HL-60 (cell line): ENCODE measurements around the gene PARP6.

ENCODE experiments used
- DNase-seq, 2 experiments: peaks; one replicate each; pipeline ENCODE4 v3.0.0-alpha.2; 2010 to 2020; ENCODE audit warnings: low read depth in 1 of 2, low spot score in 1 of 2
- H3K27ac ChIP-seq: fragments of 250-450 bp; sonication (Bioruptor Pico); replicated peaks from 2 replicates; pipeline ENCODE4 v1.5.1; 2020; ENCODE audit warnings: mild to moderate bottlenecking, moderate library complexity
- H3K27me3 ChIP-seq: fragments of 250-450 bp; sonication (Bioruptor Pico); 2 replicates; pipeline ENCODE4 v1.5.1; 2021; ENCODE audit warnings: mild to moderate bottlenecking, moderate library complexity; ENCODE audit not compliant: insufficient read depth, poor library complexity, severe bottlenecking
- H3K4me3 ChIP-seq: replicated peaks from 2 replicates; pipeline ENCODE4 v1.5.1; 2011; ENCODE audit warnings: mild to moderate bottlenecking, control low read depth, low read length; ENCODE audit not compliant: insufficient read depth
- GABPA ChIP-seq: IDR thresholded peaks from 2 replicates; pipeline ENCODE4 v1.6.1; 2012; ENCODE audit warnings: low read depth
- POLR2AphosphoS5 ChIP-seq: IDR thresholded peaks from 2 replicates; pipeline ENCODE4 v1.6.1; 2012; ENCODE audit warnings: low read depth
- SPI1 ChIP-seq: IDR thresholded peaks from 2 replicates; pipeline ENCODE4 v1.6.1; 2012; ENCODE audit warnings: low read depth, mild to moderate bottlenecking, borderline replicate concordance
- TF ChIP-seq, protein P1 (sequence below): IDR thresholded peaks from one replicate; pipeline ENCODE4 v1.5.1; 2011; ENCODE audit warnings: low read length, control low read depth, inconsistent platforms; ENCODE audit not compliant: insufficient read depth
- TF ChIP-seq, protein P2 (sequence below): IDR thresholded peaks from 2 replicates; pipeline ENCODE4 v1.6.1; 2012; ENCODE audit warnings: low read depth; ENCODE audit not compliant: insufficient replicate concordance

Gene PARP6

DNA sequence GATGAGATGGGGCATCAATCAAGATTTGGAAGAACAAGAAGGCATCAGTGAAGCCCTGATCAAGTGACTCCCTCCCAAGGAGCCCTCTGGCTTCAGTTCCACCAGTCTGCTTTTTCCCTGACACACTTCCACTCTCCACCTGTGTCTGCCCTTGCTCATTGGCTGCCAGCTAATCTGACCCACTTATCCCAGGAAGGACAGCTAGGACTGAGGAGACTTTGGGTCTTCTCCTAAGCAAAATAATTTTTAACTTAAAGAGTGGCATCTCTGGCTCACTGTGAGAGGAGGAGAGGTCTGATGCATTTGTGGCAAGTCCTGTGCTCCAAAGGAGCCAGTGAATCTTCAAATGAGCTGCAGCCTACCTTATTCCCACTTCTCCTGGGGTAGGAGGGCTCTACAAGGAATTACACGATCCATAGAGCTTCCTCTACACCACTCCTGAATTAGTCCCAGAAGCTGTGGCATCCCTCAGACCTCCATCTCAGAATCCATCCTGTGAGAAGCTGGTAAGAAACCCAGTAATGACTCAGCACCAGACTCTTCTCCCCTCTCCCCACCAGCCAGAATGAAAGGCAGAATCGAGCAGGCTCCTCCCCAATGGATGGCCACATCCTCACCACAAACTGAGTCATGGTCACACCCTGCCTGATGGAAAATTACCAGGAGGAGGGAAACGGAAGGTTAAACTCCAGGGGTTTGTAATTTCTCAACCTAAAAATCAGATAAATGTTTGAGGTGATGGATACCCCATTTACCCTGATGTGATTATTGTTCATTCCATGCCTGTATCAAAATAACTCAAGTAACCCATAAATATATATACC is 35.1 kb downstream of the PARP6 start:
- Histone ChIP-seq H3K27me3 (no peaks in the 10 kb centered on the region), H3K4me3 (peak overlapping the region; percentile 27), H3K27ac (peak overlapping the region; percentile 73)
- peak; percentile 93 to 94 for DNase-seq
- TF ChIP-seq, protein P1, sequence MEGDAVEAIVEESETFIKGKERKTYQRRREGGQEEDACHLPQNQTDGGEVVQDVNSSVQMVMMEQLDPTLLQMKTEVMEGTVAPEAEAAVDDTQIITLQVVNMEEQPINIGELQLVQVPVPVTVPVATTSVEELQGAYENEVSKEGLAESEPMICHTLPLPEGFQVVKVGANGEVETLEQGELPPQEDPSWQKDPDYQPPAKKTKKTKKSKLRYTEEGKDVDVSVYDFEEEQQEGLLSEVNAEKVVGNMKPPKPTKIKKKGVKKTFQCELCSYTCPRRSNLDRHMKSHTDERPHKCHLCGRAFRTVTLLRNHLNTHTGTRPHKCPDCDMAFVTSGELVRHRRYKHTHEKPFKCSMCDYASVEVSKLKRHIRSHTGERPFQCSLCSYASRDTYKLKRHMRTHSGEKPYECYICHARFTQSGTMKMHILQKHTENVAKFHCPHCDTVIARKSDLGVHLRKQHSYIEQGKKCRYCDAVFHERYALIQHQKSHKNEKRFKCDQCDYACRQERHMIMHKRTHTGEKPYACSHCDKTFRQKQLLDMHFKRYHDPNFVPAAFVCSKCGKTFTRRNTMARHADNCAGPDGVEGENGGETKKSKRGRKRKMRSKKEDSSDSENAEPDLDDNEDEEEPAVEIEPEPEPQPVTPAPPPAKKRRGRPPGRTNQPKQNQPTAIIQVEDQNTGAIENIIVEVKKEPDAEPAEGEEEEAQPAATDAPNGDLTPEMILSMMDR = no peak
- TF ChIP-seq POLR2AphosphoS5 = peak; percentile 67
- TF ChIP-seq, protein P2, sequence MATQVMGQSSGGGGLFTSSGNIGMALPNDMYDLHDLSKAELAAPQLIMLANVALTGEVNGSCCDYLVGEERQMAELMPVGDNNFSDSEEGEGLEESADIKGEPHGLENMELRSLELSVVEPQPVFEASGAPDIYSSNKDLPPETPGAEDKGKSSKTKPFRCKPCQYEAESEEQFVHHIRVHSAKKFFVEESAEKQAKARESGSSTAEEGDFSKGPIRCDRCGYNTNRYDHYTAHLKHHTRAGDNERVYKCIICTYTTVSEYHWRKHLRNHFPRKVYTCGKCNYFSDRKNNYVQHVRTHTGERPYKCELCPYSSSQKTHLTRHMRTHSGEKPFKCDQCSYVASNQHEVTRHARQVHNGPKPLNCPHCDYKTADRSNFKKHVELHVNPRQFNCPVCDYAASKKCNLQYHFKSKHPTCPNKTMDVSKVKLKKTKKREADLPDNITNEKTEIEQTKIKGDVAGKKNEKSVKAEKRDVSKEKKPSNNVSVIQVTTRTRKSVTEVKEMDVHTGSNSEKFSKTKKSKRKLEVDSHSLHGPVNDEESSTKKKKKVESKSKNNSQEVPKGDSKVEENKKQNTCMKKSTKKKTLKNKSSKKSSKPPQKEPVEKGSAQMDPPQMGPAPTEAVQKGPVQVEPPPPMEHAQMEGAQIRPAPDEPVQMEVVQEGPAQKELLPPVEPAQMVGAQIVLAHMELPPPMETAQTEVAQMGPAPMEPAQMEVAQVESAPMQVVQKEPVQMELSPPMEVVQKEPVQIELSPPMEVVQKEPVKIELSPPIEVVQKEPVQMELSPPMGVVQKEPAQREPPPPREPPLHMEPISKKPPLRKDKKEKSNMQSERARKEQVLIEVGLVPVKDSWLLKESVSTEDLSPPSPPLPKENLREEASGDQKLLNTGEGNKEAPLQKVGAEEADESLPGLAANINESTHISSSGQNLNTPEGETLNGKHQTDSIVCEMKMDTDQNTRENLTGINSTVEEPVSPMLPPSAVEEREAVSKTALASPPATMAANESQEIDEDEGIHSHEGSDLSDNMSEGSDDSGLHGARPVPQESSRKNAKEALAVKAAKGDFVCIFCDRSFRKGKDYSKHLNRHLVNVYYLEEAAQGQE = no peak

GRCh38 chr15:72236381-72237003 is 35.9 kb downstream of the PARP6 start:
- Histone ChIP-seq H3K27ac (peak overlapping the region; percentile 73), H3K4me3 (peak overlapping the region; percentile 27; the same call in 1 of the 2 replicates), H3K27me3 (no peaks in the 10 kb centered on the region)
- TF ChIP-seq SPI1 = no peak
- TF ChIP-seq, protein P2 = no peak
- TF ChIP-seq, protein P1 = no peak
- no peak for TF ChIP-seq GABPA
- TF ChIP-seq POLR2AphosphoS5 = no peak
- no peak for DNase-seq

DNA sequence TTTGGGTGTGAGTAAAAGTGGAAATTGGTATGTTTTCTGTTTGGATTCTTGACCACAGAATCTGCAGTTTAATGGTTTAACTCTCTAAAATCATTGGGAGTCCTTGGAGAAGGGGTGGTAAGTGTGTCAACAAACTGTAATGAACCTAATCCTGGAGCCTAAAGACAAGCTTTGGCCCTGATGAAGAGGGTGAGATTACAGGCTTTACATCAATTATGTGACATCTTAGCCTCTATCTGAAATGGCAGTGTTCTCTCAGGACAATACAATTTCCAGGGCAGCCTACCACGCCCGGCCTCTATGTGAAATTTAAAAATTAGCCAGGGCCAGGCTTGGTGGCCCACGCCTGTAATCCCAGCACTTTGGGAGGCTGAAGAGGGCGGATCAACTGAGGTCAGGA is 37.1 kb downstream of the PARP6 start:
- Histone ChIP-seq H3K27me3 (no peaks in the 10 kb centered on the region), H3K4me3 (no peak overlapping the region), H3K27ac (no peak overlapping the region)
- DNase-seq = no peak
- TF ChIP-seq GABPA = no peak
- no peak for TF ChIP-seq SPI1
- TF ChIP-seq POLR2AphosphoS5 = no peak
- TF ChIP-seq, protein P1 = no peak
- TF ChIP-seq, protein P2 = no peak
